ENCODE results near the gene SLC11A1. TPM values are rescaled to one million over a fixed set of nuclear protein-coding genes. Genes with fewer than 3 reads are reported as not detected.

SLC11A1 gene
- total RNA-seq, 4 donors from 2014 or later = 2.2 to 4.6 (median 3.5) TPM

GRCh38 chr2:218345491-218346236 is 36.4 kb upstream of the SLC11A1 start:
- 76 to 82% methylated on average over 12 of the region's 12 CpGs for WGBS, 2 donors
- H3K4me3 ChIP-seq (ENCODE audit: low read depth, poor library complexity, severe bottlenecking) = no peak overlapping the region
- TF ChIP-seq CTCF (IDR thresholded peaks at IDR 0.05) = no peak
- TF ChIP-seq POLR2A (IDR thresholded peaks at IDR 0.05) = no peak
- intact Hi-C loops (cut with DNase I; ENCODE audit: low total_unique reads) = no loop called here
- DNase-seq (ENCODE audit: low spot score in 2 of 2) = no peak

- WGBS, 2 donors = 89 to 94% methylated on average over 5 of the region's 5 CpGs
- H3K4me3 ChIP-seq (ENCODE audit: low read depth, poor library complexity, severe bottlenecking) = no peak overlapping the region
- DNase-seq (ENCODE audit: low spot score in 2 of 2) = no peak
- TF ChIP-seq CTCF (IDR thresholded peaks at IDR 0.05) (no peak), POLR2A (IDR thresholded peaks at IDR 0.05) (no peak)
- intact Hi-C loops (cut with DNase I; ENCODE audit: low total_unique reads) = no loop called here
Measured at GRCh38 chr2:218347172-218347571, 34.9 kb upstream of the SLC11A1 start.

GRCh38 chr2:218354045-218354444 is 28.0 kb upstream of the SLC11A1 start:
- TF ChIP-seq CTCF (IDR thresholded peaks at IDR 0.05) = no peak
- no peak for TF ChIP-seq POLR2A (IDR thresholded peaks at IDR 0.05)
- DNase-seq (ENCODE audit: low spot score in 2 of 2) = no peak
- H3K4me3 ChIP-seq (ENCODE audit: low read depth, poor library complexity, severe bottlenecking) = no peak overlapping the region
- WGBS, 2 donors = 91 to 95% methylated on average over 14 of the region's 14 CpGs
- intact Hi-C loops (cut with DNase I; ENCODE audit: low total_unique reads) = loop anchor here (10.0 kb wide), 2 partner anchors 49 to 159 kb away; no protein-coding TSS in a partner anchor

GRCh38 chr2:218354850-218355443 is 27.1 kb upstream of the SLC11A1 start:
- WGBS, 2 donors = 79% methylated on average over 20 of the region's 20 CpGs
- no peak overlapping the region for H3K4me3 ChIP-seq (ENCODE audit: low read depth, poor library complexity, severe bottlenecking)
- no peak for DNase-seq (ENCODE audit: low spot score in 2 of 2)
- no peak for TF ChIP-seq POLR2A (IDR thresholded peaks at IDR 0.05)
- no peak for TF ChIP-seq CTCF (IDR thresholded peaks at IDR 0.05)
- intact Hi-C loops (cut with DNase I; ENCODE audit: low total_unique reads) = loop anchor here (10.0 kb wide), 2 partner anchors 50 to 160 kb away; no protein-coding TSS in a partner anchor

- intact Hi-C loops (cut with DNase I; ENCODE audit: low total_unique reads) = loop anchor here (10.0 kb wide), 2 partner anchors 53 to 163 kb away; no protein-coding TSS in a partner anchor
- WGBS, 2 donors = 69 to 74% methylated on average over 17 of the region's 17 CpGs
- no peak for TF ChIP-seq CTCF (IDR thresholded peaks at IDR 0.05)
- no peak for TF ChIP-seq POLR2A (IDR thresholded peaks at IDR 0.05)
- H3K4me3 ChIP-seq (ENCODE audit: low read depth, poor library complexity, severe bottlenecking) = no peak overlapping the region
- no peak for DNase-seq (ENCODE audit: low spot score in 2 of 2)
Measured at GRCh38 chr2:218357236-218358177, 24.6 kb upstream of the SLC11A1 start.

Data from lower leg skin (tissue), 4 donors.